Suppressor macrophage (primary cell): Measurements from ENCODE around the gene PRKN.

Source experiments
- DNase-seq, 4 experiments: peaks; one replicate each; pipeline ENCODE4 v3.0.0-alpha.2; 2020 to 2022

Gene PRKN

GRCh38 chr6:162373192-162373591 lies 354.4 kb downstream of the PRKN start:
- DNase-seq = no peak

DNA sequence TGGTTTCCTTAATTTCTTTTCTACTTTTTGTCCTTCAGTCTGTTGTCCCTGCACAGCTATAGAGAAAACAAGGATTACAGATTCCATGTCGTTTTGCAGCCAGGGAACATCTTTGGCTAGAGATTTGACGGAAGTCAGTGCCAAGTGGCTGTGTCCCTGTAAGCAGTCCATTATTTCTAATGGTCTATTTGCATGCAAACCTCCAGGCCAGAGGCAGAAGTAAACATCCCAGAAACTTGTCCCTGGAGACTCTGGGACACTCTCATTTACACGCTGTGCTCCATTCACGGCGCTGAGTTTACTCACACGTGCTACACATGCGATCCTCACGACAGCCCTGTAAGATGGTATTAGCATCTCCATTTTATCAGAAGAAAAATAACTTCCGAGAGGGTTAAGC lies 355.5 kb downstream of the PRKN start:
- DNase-seq = no peak

GRCh38 chr6:162371121-162371520 lies 356.4 kb downstream of the PRKN start:
- no peak for DNase-seq

DNA sequence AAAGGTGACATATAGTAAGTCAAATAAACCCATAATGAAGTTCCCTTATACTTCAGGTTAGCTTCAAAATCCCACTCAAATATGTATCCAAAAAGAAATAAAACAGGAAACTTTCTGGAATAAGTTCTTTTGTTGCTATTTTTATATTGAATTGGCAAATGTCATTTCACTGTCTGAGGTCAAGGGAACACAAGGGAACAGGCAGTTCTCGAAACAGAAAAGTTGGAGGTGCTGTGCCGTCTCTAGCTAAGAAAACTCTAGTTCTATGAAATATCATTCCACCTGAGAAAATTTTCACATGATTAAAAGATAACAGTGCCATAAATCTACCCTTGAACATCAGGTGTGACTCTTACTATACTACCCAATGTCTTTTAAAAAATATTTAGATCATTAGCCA lies 358.5 kb downstream of the PRKN start:
- no peak for DNase-seq

DNA sequence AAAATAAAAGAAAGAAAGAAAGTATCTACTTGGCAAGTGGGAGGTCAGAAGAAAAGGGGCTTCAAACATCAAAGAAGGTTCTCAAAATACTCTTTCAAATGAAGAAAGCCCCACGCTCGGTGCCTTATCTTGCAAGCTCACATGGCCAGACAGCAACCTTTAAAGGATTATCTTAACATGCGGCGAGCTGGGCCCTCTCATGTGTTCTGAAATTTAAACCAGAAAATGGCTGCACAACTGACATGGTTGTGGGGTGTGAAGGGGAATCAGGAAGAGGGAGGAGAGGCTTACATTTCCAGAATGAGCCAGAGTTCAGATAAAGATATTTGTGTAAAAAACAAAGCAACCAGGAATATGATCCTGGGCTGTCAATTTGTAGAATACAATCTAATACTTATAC lies 363.1 kb downstream of the PRKN start:
- DNase-seq = no peak

- no peak for DNase-seq
These were observed 363.8 kb downstream of the PRKN start for GRCh38 chr6:162363757-162364156.

DNA sequence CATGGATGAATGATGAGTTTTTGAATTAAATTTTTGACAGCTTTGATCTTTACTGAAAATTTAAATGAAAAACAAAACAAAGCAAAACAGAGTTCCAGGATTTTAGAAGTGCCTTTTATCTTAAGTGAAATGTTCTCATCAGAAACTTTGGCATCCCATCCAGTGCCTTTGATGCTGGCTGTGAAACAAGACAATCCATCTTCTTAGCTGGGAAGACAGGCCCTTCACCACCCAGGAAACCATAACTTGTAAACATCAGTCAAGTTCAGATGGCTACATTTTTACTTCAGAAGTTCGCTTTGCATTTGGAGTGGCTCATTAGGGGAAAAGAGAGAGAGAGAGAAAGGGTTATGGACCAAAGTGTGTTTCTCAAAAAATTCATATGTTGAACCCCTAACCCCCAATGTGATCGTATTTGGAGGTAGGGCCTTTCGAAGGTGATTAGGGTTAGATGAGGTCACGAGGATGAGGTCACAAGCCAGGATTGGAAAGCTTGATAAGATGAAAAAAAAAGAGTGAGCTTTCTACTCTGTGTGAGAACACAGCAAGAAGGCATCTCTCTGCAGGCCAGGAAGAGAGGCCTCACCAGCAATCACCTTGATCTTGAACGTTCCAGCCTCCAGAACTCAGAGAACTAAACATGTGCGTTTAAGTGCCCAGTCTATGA lies 366.5 kb downstream of the PRKN start:
- DNase-seq = no peak

DNA sequence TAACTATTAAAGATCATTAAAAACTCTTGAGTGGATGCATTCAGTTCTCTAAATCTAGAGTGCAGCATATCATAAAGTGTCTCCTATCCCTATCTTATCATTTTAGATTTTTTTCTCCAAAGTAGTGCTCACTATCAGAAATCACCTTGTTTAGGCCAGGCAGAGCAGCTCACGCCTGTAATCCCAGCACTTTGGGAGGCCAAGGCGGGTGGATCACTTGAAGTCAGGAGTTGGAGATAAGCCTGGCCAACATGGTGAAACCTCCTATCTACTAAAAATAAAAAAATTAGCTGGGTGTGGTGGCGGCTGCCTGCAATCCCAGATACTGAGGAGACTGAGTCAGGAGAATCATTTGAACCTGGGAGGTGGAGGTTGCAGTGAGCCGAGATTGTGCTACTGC lies 368.9 kb downstream of the PRKN start:
- no peak for DNase-seq

DNA sequence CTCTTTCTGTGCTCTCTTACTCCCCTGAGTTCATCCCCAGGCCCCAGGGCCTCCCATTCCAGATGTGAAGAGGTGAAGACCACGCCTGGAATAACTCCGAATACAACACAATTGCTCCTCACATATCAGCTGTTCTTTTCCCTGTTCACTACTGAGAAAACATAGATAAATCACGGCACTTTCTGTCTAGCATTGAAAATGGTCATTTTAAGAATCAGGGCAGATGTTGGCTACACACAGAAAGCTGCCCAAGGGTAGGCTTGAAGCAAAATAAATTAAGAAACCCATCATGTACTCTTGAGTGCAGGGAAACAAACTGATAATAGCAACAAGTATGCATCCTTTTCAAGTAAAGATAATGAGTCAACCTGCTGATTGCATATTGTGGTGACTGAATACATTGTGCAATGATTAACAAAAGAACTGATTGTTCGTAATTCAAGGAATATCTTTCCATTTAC lies 382.5 kb downstream of the PRKN start:
- no peak for DNase-seq

GRCh38 chr6:162344646-162345010 lies 382.9 kb downstream of the PRKN start:
- DNase-seq = no peak

GRCh38 chr6:162343936-162344645 lies 383.5 kb downstream of the PRKN start:
- DNase-seq = no peak

DNA sequence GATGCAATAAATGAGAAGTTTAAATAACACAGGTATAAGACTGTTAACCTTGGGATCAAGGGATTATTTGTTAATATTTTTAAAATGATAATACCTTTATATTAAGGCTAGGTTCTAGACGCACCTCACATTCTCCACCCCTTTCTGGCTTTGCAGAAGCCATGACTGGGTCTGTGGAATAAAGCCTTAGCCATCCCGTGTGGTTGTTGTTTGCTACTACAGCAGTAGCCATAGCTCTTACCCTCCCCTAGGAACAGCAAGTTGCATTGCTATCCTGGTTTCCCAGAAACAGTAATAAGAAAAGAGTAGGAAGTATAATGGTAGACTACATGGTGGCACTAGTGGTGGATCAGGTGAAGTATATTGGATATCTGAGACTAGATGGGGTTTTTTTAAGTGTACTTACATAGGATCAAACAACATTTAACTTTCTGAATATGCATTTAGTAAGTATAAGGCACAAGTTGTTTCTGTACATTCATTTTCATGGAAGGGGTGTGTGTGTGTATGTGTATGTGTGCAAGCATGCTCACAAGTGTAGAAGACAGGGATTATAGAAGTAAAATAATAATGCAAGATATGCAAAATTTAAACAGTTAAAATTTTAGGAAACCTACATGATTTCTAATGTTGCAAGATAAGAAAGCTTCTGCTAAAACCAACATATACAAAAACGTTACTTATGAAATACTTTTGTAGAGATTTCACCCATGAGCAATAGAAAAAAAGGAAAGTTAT lies 384.2 kb downstream of the PRKN start:
- DNase-seq = no peak

DNA sequence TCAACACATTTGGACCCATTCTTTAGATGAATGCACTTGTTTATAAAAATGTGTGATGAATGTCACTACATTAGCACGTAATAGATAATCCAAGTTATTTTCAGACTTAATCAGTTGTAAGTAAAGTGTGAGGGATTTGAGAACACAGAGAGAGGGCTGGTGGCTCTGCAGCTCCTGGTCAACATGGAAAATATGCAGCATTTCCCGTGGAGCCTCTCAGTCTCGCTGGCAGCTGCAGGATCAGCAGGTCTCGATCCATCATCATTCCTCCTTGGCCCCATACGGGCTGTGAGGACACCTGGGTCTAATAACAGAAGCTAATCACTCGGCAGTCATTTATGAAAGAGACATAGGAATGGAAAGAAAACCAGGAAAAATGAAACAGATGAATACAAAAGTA lies 390.2 kb downstream of the PRKN start:
- DNase-seq = no peak

DNA sequence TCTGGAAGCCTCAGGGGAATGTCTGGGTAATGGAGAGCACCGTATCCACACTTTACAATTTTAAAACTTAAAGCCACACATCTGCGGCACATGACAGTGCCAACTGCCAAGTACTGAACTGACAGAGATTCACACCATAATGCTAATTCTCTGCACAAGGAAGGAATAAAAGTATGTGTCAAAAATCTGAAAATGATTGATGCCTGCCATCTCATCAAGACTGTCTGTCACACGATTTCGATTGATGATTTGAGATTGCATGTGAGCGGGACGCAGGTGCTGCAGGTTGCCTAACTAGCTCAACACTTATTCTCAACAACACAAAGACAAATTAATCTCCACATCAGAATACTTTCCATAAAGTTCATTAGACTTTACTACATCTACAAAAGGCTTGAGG lies 391.2 kb downstream of the PRKN start:
- DNase-seq = no peak

GRCh38 chr6:162332365-162332764 lies 395.2 kb downstream of the PRKN start:
- DNase-seq = no peak

DNA sequence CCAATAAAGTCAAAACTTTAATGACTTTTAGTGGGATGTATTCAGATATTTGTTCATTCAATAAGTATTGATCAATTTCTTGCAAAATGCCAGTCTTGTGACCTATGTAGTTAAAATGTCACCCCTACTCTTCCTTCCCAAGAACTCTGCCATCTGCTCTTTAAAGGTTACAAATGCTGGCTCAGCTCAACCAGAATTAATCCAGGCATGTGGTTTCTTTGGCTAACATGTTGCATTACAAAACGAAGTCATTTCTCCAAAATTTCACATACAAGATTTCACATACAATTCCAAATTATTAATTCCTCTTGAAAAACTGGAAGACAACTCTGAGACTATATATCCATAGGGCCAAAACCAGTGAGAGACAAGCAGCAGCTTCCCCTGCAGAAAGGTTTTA lies 395.7 kb downstream of the PRKN start:
- no peak for DNase-seq

DNA sequence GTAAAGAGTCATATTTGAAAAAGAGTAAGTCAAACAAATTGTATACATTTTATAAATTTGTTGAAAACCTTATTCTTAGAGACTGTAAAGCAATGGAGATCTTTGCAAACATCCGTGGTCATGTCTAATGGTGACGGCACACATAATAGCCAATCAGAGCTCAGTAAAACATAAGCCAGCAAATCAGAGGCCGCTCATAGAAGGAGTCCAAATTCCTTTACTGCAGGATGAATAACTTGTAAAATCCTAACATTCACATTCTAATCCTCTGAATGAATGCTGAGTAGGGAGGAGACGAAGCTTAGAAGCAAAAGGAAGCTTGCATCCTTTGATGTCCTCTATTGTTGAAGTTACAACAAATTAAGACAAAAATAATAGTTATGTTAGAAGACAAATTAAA lies 401.7 kb downstream of the PRKN start:
- DNase-seq = no peak

GRCh38 chr6:162325051-162325450 lies 402.5 kb downstream of the PRKN start:
- DNase-seq = no peak

DNA sequence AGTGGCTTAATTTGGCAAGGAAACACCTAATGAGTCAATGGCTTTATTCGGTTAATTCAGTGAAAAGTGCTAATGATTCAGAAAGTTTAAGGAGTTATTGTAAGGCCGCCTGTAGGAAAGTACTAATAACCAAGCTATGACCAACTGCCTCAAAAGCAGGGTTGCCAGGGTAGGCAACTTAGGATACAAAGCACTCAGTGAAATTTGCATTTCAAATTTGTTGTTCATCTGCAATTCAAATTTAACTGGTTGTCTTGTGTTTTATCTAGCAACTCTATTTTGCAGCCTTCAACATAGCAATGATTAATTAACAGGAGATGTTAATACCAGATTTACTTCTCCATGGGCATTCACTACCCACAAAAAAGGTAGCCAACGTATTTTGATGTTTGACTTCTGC lies 412.3 kb downstream of the PRKN start:
- no peak for DNase-seq

DNA sequence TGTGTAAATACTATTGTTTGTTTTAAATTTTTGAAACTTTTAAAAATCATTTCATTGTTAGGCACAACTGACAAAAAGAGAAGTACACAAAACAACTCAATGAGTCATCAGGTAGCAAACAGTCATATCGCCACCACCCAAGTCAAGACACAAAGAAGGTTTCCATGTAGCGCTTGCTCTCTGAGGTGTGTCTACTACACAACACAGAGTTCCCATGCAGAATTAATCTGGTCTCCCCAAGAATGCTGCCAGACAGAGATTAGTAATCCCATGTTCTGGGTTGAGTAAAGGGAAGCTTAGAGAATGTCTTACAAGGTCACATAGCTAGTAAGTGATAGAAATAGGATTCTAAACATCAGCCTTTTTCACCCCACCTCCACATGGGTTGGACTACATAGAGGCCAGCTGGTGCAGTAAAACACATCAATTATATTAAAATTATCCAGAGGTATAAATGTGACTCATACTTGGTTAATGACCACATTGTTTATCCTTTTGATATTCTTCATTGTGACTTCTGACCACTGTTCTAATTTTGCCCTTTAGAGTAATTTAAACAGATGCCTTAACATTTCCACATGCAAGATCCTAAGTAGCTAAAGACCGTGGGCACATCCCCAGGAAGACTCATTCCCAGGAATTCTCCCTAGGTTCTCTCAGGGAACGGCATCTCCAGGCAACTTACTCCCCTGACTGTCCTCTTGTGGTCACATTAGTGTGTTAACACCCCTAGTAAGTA lies 413.5 kb downstream of the PRKN start:
- no peak for DNase-seq

- DNase-seq = no peak
These were observed 419.7 kb downstream of the PRKN start for GRCh38 chr6:162307865-162308264.

DNA sequence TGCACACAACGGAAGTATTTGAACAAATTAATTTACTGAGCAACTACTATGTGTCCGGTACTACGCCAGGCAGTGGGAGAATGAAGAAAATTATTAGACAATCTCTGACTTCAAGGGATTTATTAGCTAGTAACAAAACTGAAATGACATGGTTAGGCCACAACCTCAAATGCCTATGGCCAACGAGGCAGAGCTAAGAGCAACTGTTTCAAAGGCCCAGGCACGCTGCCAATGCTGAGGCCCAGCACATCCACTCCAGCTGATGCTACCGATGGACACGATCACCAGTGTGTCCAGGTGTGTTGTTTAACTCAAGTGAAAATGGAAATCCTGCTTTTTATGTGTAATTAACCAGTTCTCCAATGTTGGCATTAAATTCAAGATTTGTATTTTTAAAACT lies 420.9 kb downstream of the PRKN start:
- DNase-seq = no peak

DNA sequence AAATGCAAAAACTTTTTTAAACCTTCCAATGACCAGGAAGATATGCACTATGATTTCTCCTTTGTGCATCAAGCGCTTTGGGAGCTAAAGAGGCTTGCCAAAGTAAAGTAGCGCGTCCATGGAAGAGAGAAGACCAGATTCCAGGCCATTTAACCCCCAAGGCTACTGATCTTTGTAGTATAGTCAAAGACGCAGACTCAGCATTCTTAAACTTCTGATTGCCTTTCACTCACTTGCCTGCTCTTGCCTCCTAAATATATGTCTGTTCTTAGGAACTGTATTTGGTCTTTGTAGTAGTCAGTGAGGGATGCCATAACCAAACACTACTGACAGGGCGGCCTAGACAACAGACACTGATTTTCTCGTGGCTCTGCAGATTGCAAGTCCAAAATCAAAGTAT lies 426.4 kb downstream of the PRKN start:
- DNase-seq = no peak
